Neural cell (in vitro differentiated cells): ENCODE results near the gene TECPR2. TPM values are rescaled to one million over a fixed set of nuclear protein-coding genes. Genes with fewer than 3 reads are reported as not detected.

Experiments
- H2AFZ ChIP-seq: fragments of 200-600, 300-800 bp; sonication (generic), shearing (Covaris generic); 2 replicates; pipeline ENCODE4 v1.6.0; 2014; ENCODE audit warnings: low read depth, mild to moderate bottlenecking, antibody characterized with exemption, low read length, moderate library complexity
- H3F3A ChIP-seq: fragments of 200-600 bp; shearing (Covaris generic); 2 replicates; pipeline ENCODE4 v1.6.1; 2016; ENCODE audit warnings: mild to moderate bottlenecking, moderate library complexity, mixed read lengths, antibody characterized with exemption, low read length; ENCODE audit not compliant: insufficient read depth, poor library complexity, severe bottlenecking
- H3K27ac ChIP-seq: fragments of 200-600, 300-800 bp; sonication (generic), shearing (Covaris generic); 2 replicates; pipeline ENCODE4 v1.5.1; 2014; ENCODE audit warnings: mild to moderate bottlenecking, low read length, moderate library complexity
- H3K27me3 ChIP-seq: fragments of 300-800, 200-600 bp; sonication (generic), shearing (Covaris generic); 2 replicates; pipeline ENCODE4 v1.6.0; 2014; ENCODE audit warnings: mild to moderate bottlenecking, low read depth, low read length, moderate library complexity; ENCODE audit not compliant: insufficient read depth
- H3K36me3 ChIP-seq: fragments of 300-800, 200-600 bp; sonication (generic), shearing (Covaris generic); 2 replicates; pipeline ENCODE4 v1.5.1; 2014; ENCODE audit warnings: mild to moderate bottlenecking, antibody characterized with exemption, low read length, moderate library complexity; ENCODE audit not compliant: insufficient read depth
- H3K4me2 ChIP-seq: fragments of 300-800, 200-600 bp; sonication (generic), shearing (Covaris generic); 2 replicates; pipeline ENCODE4 v1.6.0; 2014; ENCODE audit warnings: mild to moderate bottlenecking, low read length
- H3K4me3 ChIP-seq: fragments of 300-800, 200-600 bp; sonication (generic), shearing (Covaris generic); 2 replicates; pipeline ENCODE4 v1.5.1; 2014; ENCODE audit warnings: mild to moderate bottlenecking, low read length, moderate library complexity
- H3K79me2 ChIP-seq: fragments of 200-600 bp; shearing (Covaris generic); replicated peaks from 2 replicates; pipeline ENCODE4 v1.6.0; 2014; ENCODE audit warnings: mild to moderate bottlenecking, low read length, moderate library complexity; ENCODE audit not compliant: insufficient read depth
- H3K9ac ChIP-seq: fragments of 300-800, 200-600 bp; sonication (generic), shearing (Covaris generic); 2 replicates; pipeline ENCODE4 v1.6.1; 2016; ENCODE audit warnings: mild to moderate bottlenecking, low read length, mixed read lengths
- H3K9me2 ChIP-seq: fragments of 200-600 bp; shearing (Covaris generic); 2 replicates; pipeline ENCODE4 v1.6.1; 2016; ENCODE audit warnings: mild to moderate bottlenecking, low read length, mixed read lengths; ENCODE audit not compliant: insufficient read depth
- H3K9me3 ChIP-seq: fragments of 200-600, 300-800 bp; sonication (generic), shearing (Covaris generic); 2 replicates; pipeline ENCODE4 v1.6.1; 2016; ENCODE audit warnings: mild to moderate bottlenecking, mixed run types, low read length, moderate library complexity, mixed read lengths
- H4K20me1 ChIP-seq: fragments of 200-600 bp; shearing (Covaris generic); 2 replicates; pipeline ENCODE4 v1.6.1; 2016; ENCODE audit warnings: mild to moderate bottlenecking, mixed run types; ENCODE audit not compliant: insufficient read depth
- EP300 ChIP-seq: fragments of 450-650 bp; conservative IDR thresholded peaks from 2 replicates; pipeline ENCODE4 v1.6.1; 2014; ENCODE audit warnings: antibody characterized with exemption, mild to moderate bottlenecking, moderate library complexity; ENCODE audit not compliant: poor library complexity, severe bottlenecking
- EZH2 ChIP-seq: fragments of 200-600, 300-800 bp; shearing (Covaris generic), sonication (generic); IDR thresholded peaks from 2 replicates; pipeline ENCODE4 v1.6.1; 2014; ENCODE audit warnings: antibody characterized with exemption, low read length, borderline replicate concordance, mild to moderate bottlenecking; ENCODE audit not compliant: insufficient read depth, poor library complexity, severe bottlenecking
- MXI1 ChIP-seq: fragments of 450-650 bp; conservative IDR thresholded peaks from 2 replicates; pipeline ENCODE4 v1.6.1; 2014; ENCODE audit warnings: antibody characterized with exemption, mild to moderate bottlenecking; ENCODE audit not compliant: poor library complexity, severe bottlenecking
- POLR2AphosphoS5 ChIP-seq: IDR thresholded peaks from 2 replicates; pipeline ENCODE4 v1.6.1; 2012
- RAD21 ChIP-seq: fragments of 450-650 bp; conservative IDR thresholded peaks from 2 replicates; pipeline ENCODE4 v1.6.1; 2014; ENCODE audit warnings: antibody characterized with exemption, mild to moderate bottlenecking, moderate library complexity
- SMC3 ChIP-seq: fragments of 450-650 bp; conservative IDR thresholded peaks from 2 replicates; pipeline ENCODE4 v1.6.1; 2014; ENCODE audit warnings: antibody characterized with exemption, mild to moderate bottlenecking, moderate library complexity; ENCODE audit not compliant: poor library complexity
- TAF1 ChIP-seq: IDR thresholded peaks from 2 replicates; pipeline ENCODE4 v1.6.1; 2012; ENCODE audit warnings: low read depth
- polyA plus RNA-seq: library from polyadenylated mRNA; depleted of rRNA; stranded (reverse); fragments of >200 nt; gene quantifications from 2 replicates; pipeline ENCODE4 v1.2.3, GENCODE V29; 2014
- TF ChIP-seq, protein P1 (sequence below): fragments of 450-650 bp; IDR thresholded peaks from 2 replicates; pipeline ENCODE4 v1.5.1; 2014; ENCODE audit warnings: antibody characterized with exemption, mild to moderate bottlenecking, moderate library complexity; ENCODE audit not compliant: poor library complexity, severe bottlenecking

TECPR2 gene
- polyA plus RNA-seq, 1 donor from 2014 or later: 7.0 TPM

DNA sequence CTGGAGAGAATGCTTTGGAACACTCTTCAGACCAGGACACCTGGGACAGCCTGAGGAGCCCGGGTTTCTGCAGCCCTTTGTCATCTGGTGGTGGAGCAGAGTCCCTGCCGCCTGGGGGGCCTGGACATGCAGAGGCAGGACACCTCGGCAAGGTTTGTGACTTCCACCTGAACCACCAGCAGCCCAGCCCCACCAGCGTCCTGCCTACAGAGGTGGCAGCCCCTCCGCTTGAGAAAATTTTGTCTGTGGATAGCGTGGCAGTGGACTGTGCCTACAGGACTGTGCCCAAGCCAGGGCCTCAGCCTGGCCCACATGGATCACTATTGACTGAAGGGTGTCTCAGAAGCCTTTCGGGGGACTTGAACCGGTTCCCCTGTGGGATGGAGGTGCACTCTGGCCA, 21.2 kb upstream of the TECPR2 start:
- TF ChIP-seq EZH2 (no peak), POLR2AphosphoS5 (no peak), SMC3 (no peak), EP300 (no peak), TAF1 (no peak)
- Histone ChIP-seq H3F3A (peaks cover 5% of the 10 kb centered on the region), H3K9me2 (no peaks in the 10 kb centered on the region), H2AFZ (no peak overlapping the region), H3K4me3 (peak overlapping the region; percentile 45), H3K36me3 (no peaks in the 10 kb centered on the region), H3K9me3 (no peaks in the 10 kb centered on the region), H4K20me1 (no peaks in the 10 kb centered on the region), H3K9ac (peak overlapping the region; percentile 38), H3K27me3 (no peaks in the 10 kb centered on the region), H3K4me2 (peak overlapping the region; percentile 39), H3K27ac (peak overlapping the region; percentile 80), H3K79me2 (no peaks in the 10 kb centered on the region)

DNA sequence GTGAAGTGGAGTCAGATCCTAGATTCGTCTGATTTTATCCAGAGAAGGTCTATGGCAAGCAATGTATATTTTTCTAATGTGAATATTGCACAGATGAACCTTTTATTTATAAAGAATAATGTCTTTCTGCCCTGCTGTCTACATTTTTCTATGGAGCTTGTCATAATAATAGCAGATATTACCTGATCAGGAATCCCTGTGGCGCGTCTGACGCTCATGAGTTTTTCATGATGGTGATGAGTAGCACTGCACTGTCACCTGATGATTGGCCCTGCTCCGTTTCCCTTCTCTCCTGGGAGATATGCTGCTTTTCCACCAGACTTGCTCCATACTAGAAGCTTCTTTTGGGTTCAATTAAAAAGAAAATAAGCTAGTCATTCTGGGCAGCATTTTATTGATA, 20.5 kb upstream of the TECPR2 start:
- H4K20me1 ChIP-seq: no peaks in the 10 kb centered on the region
- no peaks in the 10 kb centered on the region for H3K36me3 ChIP-seq
- H2AFZ ChIP-seq: no peak overlapping the region
- peak overlapping the region; percentile 39 for H3K4me2 ChIP-seq
- no peaks in the 10 kb centered on the region for H3K27me3 ChIP-seq
- no peaks in the 10 kb centered on the region for H3K79me2 ChIP-seq
- no peaks in the 10 kb centered on the region for H3K9me3 ChIP-seq
- H3F3A ChIP-seq: peaks cover 5% of the 10 kb centered on the region
- TF ChIP-seq MXI1 (no peak), EZH2 (no peak), EP300 (peak; percentile 82), POLR2AphosphoS5 (peak; percentile 80)
- TF ChIP-seq, protein P1, sequence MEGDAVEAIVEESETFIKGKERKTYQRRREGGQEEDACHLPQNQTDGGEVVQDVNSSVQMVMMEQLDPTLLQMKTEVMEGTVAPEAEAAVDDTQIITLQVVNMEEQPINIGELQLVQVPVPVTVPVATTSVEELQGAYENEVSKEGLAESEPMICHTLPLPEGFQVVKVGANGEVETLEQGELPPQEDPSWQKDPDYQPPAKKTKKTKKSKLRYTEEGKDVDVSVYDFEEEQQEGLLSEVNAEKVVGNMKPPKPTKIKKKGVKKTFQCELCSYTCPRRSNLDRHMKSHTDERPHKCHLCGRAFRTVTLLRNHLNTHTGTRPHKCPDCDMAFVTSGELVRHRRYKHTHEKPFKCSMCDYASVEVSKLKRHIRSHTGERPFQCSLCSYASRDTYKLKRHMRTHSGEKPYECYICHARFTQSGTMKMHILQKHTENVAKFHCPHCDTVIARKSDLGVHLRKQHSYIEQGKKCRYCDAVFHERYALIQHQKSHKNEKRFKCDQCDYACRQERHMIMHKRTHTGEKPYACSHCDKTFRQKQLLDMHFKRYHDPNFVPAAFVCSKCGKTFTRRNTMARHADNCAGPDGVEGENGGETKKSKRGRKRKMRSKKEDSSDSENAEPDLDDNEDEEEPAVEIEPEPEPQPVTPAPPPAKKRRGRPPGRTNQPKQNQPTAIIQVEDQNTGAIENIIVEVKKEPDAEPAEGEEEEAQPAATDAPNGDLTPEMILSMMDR: no peak
- H3K9me2 ChIP-seq: no peaks in the 10 kb centered on the region
- H3K9ac ChIP-seq: no peak overlapping the region
- peak overlapping the region; percentile 80 for H3K27ac ChIP-seq
- peak overlapping the region; percentile 45 for H3K4me3 ChIP-seq

DNA sequence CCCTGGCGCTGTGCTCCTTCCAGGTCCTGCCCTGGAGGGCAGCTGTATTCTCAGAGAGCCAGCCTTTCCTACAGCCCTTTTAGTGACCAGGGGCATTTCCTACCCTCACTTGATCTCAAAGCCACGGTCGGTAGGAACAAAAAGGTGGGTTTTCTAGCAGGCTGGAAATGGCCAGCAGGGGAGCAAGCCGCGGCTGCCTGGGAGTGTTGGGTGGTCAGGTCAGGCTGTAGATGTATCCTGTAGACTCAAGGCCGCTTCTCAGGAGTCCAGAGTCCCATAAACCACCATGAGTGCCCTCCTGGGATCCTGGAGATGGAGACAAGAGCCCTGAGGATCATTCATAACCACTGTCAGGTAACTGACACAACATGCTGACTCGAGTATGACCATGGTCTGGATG, 18.7 kb upstream of the TECPR2 start:
- no peak for TF ChIP-seq RAD21
- TF ChIP-seq, protein P1: no peak
- H3K27me3 ChIP-seq: no peaks in the 10 kb centered on the region
- no peaks in the 10 kb centered on the region for H3K9me3 ChIP-seq
- no peak overlapping the region for H3K4me2 ChIP-seq
- H3K9me2 ChIP-seq: no peaks in the 10 kb centered on the region
- no peaks in the 10 kb centered on the region for H3K36me3 ChIP-seq
- H2AFZ ChIP-seq: no peak overlapping the region
- H3K4me3 ChIP-seq: no peak overlapping the region
- no peak overlapping the region for H3K9ac ChIP-seq
- no peaks in the 10 kb centered on the region for H4K20me1 ChIP-seq
- H3K79me2 ChIP-seq: no peaks in the 10 kb centered on the region
- no peak overlapping the region for H3K27ac ChIP-seq
- H3F3A ChIP-seq: peaks cover 5% of the 10 kb centered on the region
